ENCODE data around the gene FOXN3. TPM values are rescaled to one million over a fixed set of nuclear protein-coding genes. Genes with fewer than 3 reads are reported as not detected.
"Not testable (repeated sequence)": the region's sequence is repeated elsewhere in the genome, so short reads cannot be mapped to it uniquely, and the experiment has no call there.

FOXN3 gene
- total RNA-seq, 1 experiment from 2014 or later, result 13.8 TPM

DNA sequence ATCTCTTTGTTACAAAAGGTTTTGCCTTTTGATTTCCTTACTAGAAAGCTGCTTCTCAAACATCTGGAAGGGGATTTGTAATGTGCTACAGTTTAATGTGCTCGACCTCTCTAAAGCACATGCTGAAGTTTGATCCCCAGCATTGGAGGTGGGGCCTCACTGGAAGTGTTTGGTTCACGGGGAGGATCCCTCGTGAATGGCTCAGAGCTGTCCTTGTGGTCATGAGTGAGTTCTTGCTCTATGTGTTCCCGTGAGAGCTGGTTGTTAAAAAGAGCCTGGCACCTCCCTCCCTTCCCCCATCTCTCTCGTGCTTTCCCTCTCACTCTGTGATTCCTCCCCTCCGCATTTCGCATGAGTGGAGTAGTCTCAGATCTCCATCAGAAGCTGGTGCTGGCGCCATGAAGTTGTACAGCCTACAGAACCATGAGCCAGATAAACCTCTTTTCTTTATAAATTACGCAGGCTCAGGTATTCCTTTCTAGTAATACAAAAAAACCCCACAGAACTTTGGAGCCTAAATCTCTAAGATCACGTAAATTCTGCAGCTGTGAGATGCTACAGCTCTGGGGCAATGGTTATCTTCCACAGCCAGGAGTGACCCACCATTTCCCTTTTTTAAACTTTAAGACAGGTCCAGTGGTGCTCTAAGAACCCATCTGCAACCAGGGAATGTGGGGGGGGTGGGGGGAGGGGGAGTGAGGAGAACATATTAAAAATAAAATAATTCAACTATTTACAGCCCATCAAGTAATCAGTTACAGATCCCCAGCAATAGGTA is 214.4 kb downstream of the FOXN3 start:
- Histone ChIP-seq H3K79me2 (ENCODE audit: low read length) (no peaks in the 10 kb centered on the region), H3K9me3 (ENCODE audit: low read length) (no peaks in the 10 kb centered on the region), H3K4me1 (ENCODE audit: low read length) (no peaks in the 10 kb centered on the region), H2AFZ (ENCODE audit: low read length) (no peak overlapping the region), H4K20me1 (ENCODE audit: insufficient read depth, low read depth, low read length) (no peaks in the 10 kb centered on the region), H3K27ac (ENCODE audit: low read length) (no peak overlapping the region), H3K4me3 (ENCODE audit: low read length) (no peak overlapping the region), H3K9ac (ENCODE audit: low read length) (no peak overlapping the region), H3K36me3 (ENCODE audit: insufficient read depth, low read length) (no peaks in the 10 kb centered on the region), H3K27me3 (ENCODE audit: low read length) (no peaks in the 10 kb centered on the region), H3K9me2 (replicated peaks; ENCODE audit: insufficient read depth, low read length) (no peaks in the 10 kb centered on the region), H3K4me2 (ENCODE audit: low read depth, low read length, poor library complexity, severe bottlenecking) (no peak overlapping the region)
- no peak for DNase-seq

GRCh38 chr14:89201645-89202044 is 215.4 kb downstream of the FOXN3 start:
- Histone ChIP-seq H3K4me1 (ENCODE audit: low read length) (no peaks in the 10 kb centered on the region), H4K20me1 (ENCODE audit: insufficient read depth, low read depth, low read length) (no peaks in the 10 kb centered on the region), H3K9ac (ENCODE audit: low read length) (no peak overlapping the region), H3K27me3 (ENCODE audit: low read length) (no peaks in the 10 kb centered on the region), H3K4me2 (ENCODE audit: low read depth, low read length, poor library complexity, severe bottlenecking) (no peak overlapping the region), H3K79me2 (ENCODE audit: low read length) (no peaks in the 10 kb centered on the region), H3K4me3 (ENCODE audit: low read length) (no peak overlapping the region), H2AFZ (ENCODE audit: low read length) (no peak overlapping the region), H3K27ac (ENCODE audit: low read length) (no peak overlapping the region), H3K9me3 (ENCODE audit: low read length) (no peaks in the 10 kb centered on the region), H3K36me3 (ENCODE audit: insufficient read depth, low read length) (no peaks in the 10 kb centered on the region), H3K9me2 (replicated peaks; ENCODE audit: insufficient read depth, low read length) (no peaks in the 10 kb centered on the region)
- DNase-seq, result no peak

GRCh38 chr14:89199357-89199756 is 217.7 kb downstream of the FOXN3 start:
- not testable (repeated sequence) for H3K9ac ChIP-seq (ENCODE audit: low read length); H3K27ac ChIP-seq (ENCODE audit: low read length); H4K20me1 ChIP-seq (ENCODE audit: insufficient read depth, low read depth, low read length); H3K9me3 ChIP-seq (ENCODE audit: low read length); H3K4me2 ChIP-seq (ENCODE audit: low read depth, low read length, poor library complexity, severe bottlenecking); H3K4me3 ChIP-seq (ENCODE audit: low read length); H2AFZ ChIP-seq (ENCODE audit: low read length); DNase-seq; H3K4me1 ChIP-seq (ENCODE audit: low read length); H3K27me3 ChIP-seq (ENCODE audit: low read length); H3K79me2 ChIP-seq (ENCODE audit: low read length); H3K9me2 ChIP-seq (replicated peaks; ENCODE audit: insufficient read depth, low read length); H3K36me3 ChIP-seq (ENCODE audit: insufficient read depth, low read length)

GRCh38 chr14:89198544-89199329 is 218.3 kb downstream of the FOXN3 start:
- Histone ChIP-seq H3K9me2 (replicated peaks; ENCODE audit: insufficient read depth, low read length) (no peaks in the 10 kb centered on the region), H3K4me1 (ENCODE audit: low read length) (no peaks in the 10 kb centered on the region), H3K79me2 (ENCODE audit: low read length) (no peaks in the 10 kb centered on the region), H3K27me3 (ENCODE audit: low read length) (no peaks in the 10 kb centered on the region), H3K9ac (ENCODE audit: low read length) (no peak overlapping the region), H2AFZ (ENCODE audit: low read length) (no peak overlapping the region), H3K27ac (ENCODE audit: low read length) (no peak overlapping the region), H3K4me2 (ENCODE audit: low read depth, low read length, poor library complexity, severe bottlenecking) (no peak overlapping the region), H3K4me3 (ENCODE audit: low read length) (no peak overlapping the region), H4K20me1 (ENCODE audit: insufficient read depth, low read depth, low read length) (no peaks in the 10 kb centered on the region), H3K36me3 (ENCODE audit: insufficient read depth, low read length) (no peaks in the 10 kb centered on the region), H3K9me3 (ENCODE audit: low read length) (no peaks in the 10 kb centered on the region)
- no peak for DNase-seq

GRCh38 chr14:89197623-89198022 is 219.4 kb downstream of the FOXN3 start:
- H3K4me3 ChIP-seq (ENCODE audit: low read length), result no peak overlapping the region
- no peaks in the 10 kb centered on the region for H3K9me2 ChIP-seq (replicated peaks; ENCODE audit: insufficient read depth, low read length)
- no peak overlapping the region for H3K9ac ChIP-seq (ENCODE audit: low read length)
- H2AFZ ChIP-seq (ENCODE audit: low read length), result no peak overlapping the region
- no peak overlapping the region for H3K4me2 ChIP-seq (ENCODE audit: low read depth, low read length, poor library complexity, severe bottlenecking)
- no peaks in the 10 kb centered on the region for H3K36me3 ChIP-seq (ENCODE audit: insufficient read depth, low read length)
- H3K4me1 ChIP-seq (ENCODE audit: low read length), result no peaks in the 10 kb centered on the region
- DNase-seq, result no peak
- no peaks in the 10 kb centered on the region for H3K27me3 ChIP-seq (ENCODE audit: low read length)
- H3K9me3 ChIP-seq (ENCODE audit: low read length), result no peaks in the 10 kb centered on the region
- H3K79me2 ChIP-seq (ENCODE audit: low read length), result no peaks in the 10 kb centered on the region
- H3K27ac ChIP-seq (ENCODE audit: low read length), result no peak overlapping the region
- no peaks in the 10 kb centered on the region for H4K20me1 ChIP-seq (ENCODE audit: insufficient read depth, low read depth, low read length)

GRCh38 chr14:89196545-89196944 is 220.5 kb downstream of the FOXN3 start:
- H3K4me1 ChIP-seq (ENCODE audit: low read length), result no peaks in the 10 kb centered on the region
- H2AFZ ChIP-seq (ENCODE audit: low read length), result no peak overlapping the region
- H4K20me1 ChIP-seq (ENCODE audit: insufficient read depth, low read depth, low read length), result no peaks in the 10 kb centered on the region
- no peaks in the 10 kb centered on the region for H3K9me3 ChIP-seq (ENCODE audit: low read length)
- H3K36me3 ChIP-seq (ENCODE audit: insufficient read depth, low read length), result no peaks in the 10 kb centered on the region
- H3K9ac ChIP-seq (ENCODE audit: low read length), result no peak overlapping the region
- H3K9me2 ChIP-seq (replicated peaks; ENCODE audit: insufficient read depth, low read length), result no peaks in the 10 kb centered on the region
- no peaks in the 10 kb centered on the region for H3K27me3 ChIP-seq (ENCODE audit: low read length)
- H3K4me3 ChIP-seq (ENCODE audit: low read length), result no peak overlapping the region
- no peak overlapping the region for H3K4me2 ChIP-seq (ENCODE audit: low read depth, low read length, poor library complexity, severe bottlenecking)
- DNase-seq, result no peak
- no peak overlapping the region for H3K27ac ChIP-seq (ENCODE audit: low read length)
- H3K79me2 ChIP-seq (ENCODE audit: low read length), result no peaks in the 10 kb centered on the region

- Histone ChIP-seq H3K79me2 (ENCODE audit: low read length) (no peaks in the 10 kb centered on the region), H3K27ac (ENCODE audit: low read length) (no peak overlapping the region), H3K9ac (ENCODE audit: low read length) (no peak overlapping the region), H3K4me3 (ENCODE audit: low read length) (no peak overlapping the region), H3K4me1 (ENCODE audit: low read length) (no peaks in the 10 kb centered on the region), H3K27me3 (ENCODE audit: low read length) (no peaks in the 10 kb centered on the region), H3K4me2 (ENCODE audit: low read depth, low read length, poor library complexity, severe bottlenecking) (no peak overlapping the region), H4K20me1 (ENCODE audit: insufficient read depth, low read depth, low read length) (no peaks in the 10 kb centered on the region), H3K9me2 (replicated peaks; ENCODE audit: insufficient read depth, low read length) (no peaks in the 10 kb centered on the region), H3K9me3 (ENCODE audit: low read length) (no peaks in the 10 kb centered on the region), H3K36me3 (ENCODE audit: insufficient read depth, low read length) (no peaks in the 10 kb centered on the region), H2AFZ (ENCODE audit: low read length) (no peak overlapping the region)
- no peak for DNase-seq
These were observed 222.7 kb downstream of the FOXN3 start for GRCh38 chr14:89194376-89194775.

GRCh38 chr14:89190765-89191513 is 226.1 kb downstream of the FOXN3 start:
- Histone ChIP-seq H4K20me1 (ENCODE audit: insufficient read depth, low read depth, low read length) (no peaks in the 10 kb centered on the region), H3K4me1 (ENCODE audit: low read length) (peaks cover 15% of the 10 kb centered on the region), H2AFZ (ENCODE audit: low read length) (no peak overlapping the region), H3K9me2 (replicated peaks; ENCODE audit: insufficient read depth, low read length) (no peaks in the 10 kb centered on the region), H3K9me3 (ENCODE audit: low read length) (no peaks in the 10 kb centered on the region), H3K27ac (ENCODE audit: low read length) (no peak overlapping the region), H3K4me3 (ENCODE audit: low read length) (no peak overlapping the region), H3K9ac (ENCODE audit: low read length) (no peak overlapping the region), H3K79me2 (ENCODE audit: low read length) (no peaks in the 10 kb centered on the region), H3K36me3 (ENCODE audit: insufficient read depth, low read length) (no peaks in the 10 kb centered on the region), H3K4me2 (ENCODE audit: low read depth, low read length, poor library complexity, severe bottlenecking) (no peak overlapping the region), H3K27me3 (ENCODE audit: low read length) (no peaks in the 10 kb centered on the region)
- DNase-seq, result no peak

Measured in Karpas-422 (cell line).